ENCODE measurements around the gene SMC5. TPM values are rescaled to one million over a fixed set of nuclear protein-coding genes. Genes with fewer than 3 reads are reported as not detected.

Gene SMC5
- 10 to 100 TPM; 17.2 to 27.4 (median 17.8) TPM for total RNA-seq

GRCh38 chr9:70258692-70259511, at the start of gene SMC5:
TSS of gene SMC5 (plus strand) at chr9:70258978. CDS start at chr9:70259079, 101 bp downstream.
- peak; percentile 97 for DNase-seq (ENCODE audit: extremely low spot score)
- no peak for TF ChIP-seq EP300 (IDR thresholded peaks at IDR 0.05)
- TF ChIP-seq CTCF (IDR thresholded peaks at IDR 0.05) = no peak
- TF ChIP-seq POLR2AphosphoS5 (IDR thresholded peaks at IDR 0.05) = peak; percentile 98 to 99
- peak; percentile 96 for TF ChIP-seq POLR2A (IDR thresholded peaks at IDR 0.05; ENCODE audit: low read depth)
- WGBS = under 1% methylated on average over 47 of the region's 75 CpGs
- Histone ChIP-seq H3K9me3 (no peaks in the 10 kb centered on the region), H3K4me3 (peak within 1 kb of the TSS; percentile 72 to 83 (median 80)), H3K27ac (replicated peaks in 1 of 4) (peak within 1 kb of the TSS; percentile 92 to 94 (median 92)), H3K27me3 (no peaks in the 10 kb centered on the region), H3K36me3 (peaks cover 0 to 8% (median 0%) of the 10 kb centered on the region in 4 donors), H3K4me1 (peaks cover 42 to 71% (median 66%) of the 10 kb centered on the region in 4 donors)
- intact Hi-C loops (cut with DNase I) = loop anchor here (10.0 kb wide), 3 partner anchors 56 to 584 kb away; partner anchors contain the start of gene APBA1

GRCh38 chr9:70217029-70217428, 41.7 kb upstream of the SMC5 start:
- peaks cover 0 to 4% (median 1%) of the 10 kb centered on the region in 4 donors for H3K4me1 ChIP-seq
- H3K27me3 ChIP-seq = no peaks in the 10 kb centered on the region
- no peak for TF ChIP-seq POLR2AphosphoS5 (IDR thresholded peaks at IDR 0.05)
- TF ChIP-seq CTCF (IDR thresholded peaks at IDR 0.05) = no peak
- no peak for TF ChIP-seq POLR2A (IDR thresholded peaks at IDR 0.05; ENCODE audit: low read depth)
- no peak for TF ChIP-seq EP300 (IDR thresholded peaks at IDR 0.05)
- no peak overlapping the region for H3K27ac ChIP-seq (replicated peaks in 1 of 4)
- H3K9me3 ChIP-seq = peaks cover 0 to 9% (median 3%) of the 10 kb centered on the region in 4 donors
- no peak overlapping the region for H3K4me3 ChIP-seq
- DNase-seq (ENCODE audit: extremely low spot score) = no peak
- intact Hi-C loops (cut with DNase I) = no loop called here
- H3K36me3 ChIP-seq = peaks cover 5 to 76% (median 21%) of the 10 kb centered on the region in 4 donors
- 82% methylated on average over 16 of the region's 16 CpGs for WGBS

GRCh38 chr9:70218767-70219166, 40.0 kb upstream of the SMC5 start:
- Histone ChIP-seq H3K36me3 (peaks cover 5 to 74% (median 17%) of the 10 kb centered on the region in 4 donors), H3K27me3 (no peaks in the 10 kb centered on the region), H3K9me3 (no peaks in the 10 kb centered on the region), H3K4me1 (peaks cover 0 to 6% (median 2%) of the 10 kb centered on the region in 4 donors), H3K27ac (replicated peaks in 1 of 4) (no peak overlapping the region), H3K4me3 (no peak overlapping the region)
- TF ChIP-seq POLR2A (IDR thresholded peaks at IDR 0.05; ENCODE audit: low read depth) (no peak), EP300 (IDR thresholded peaks at IDR 0.05) (no peak), POLR2AphosphoS5 (IDR thresholded peaks at IDR 0.05) (no peak), CTCF (IDR thresholded peaks at IDR 0.05) (no peak)
- intact Hi-C loops (cut with DNase I) = no loop called here
- 48% methylated on average over 1 of the region's 1 CpG for WGBS
- DNase-seq (ENCODE audit: extremely low spot score) = no peak

GRCh38 chr9:70220216-70220615, 38.6 kb upstream of the SMC5 start:
- no peak overlapping the region for H3K27ac ChIP-seq (replicated peaks in 1 of 4)
- TF ChIP-seq CTCF (IDR thresholded peaks at IDR 0.05) (no peak), POLR2A (IDR thresholded peaks at IDR 0.05; ENCODE audit: low read depth) (no peak), POLR2AphosphoS5 (IDR thresholded peaks at IDR 0.05) (no peak), EP300 (IDR thresholded peaks at IDR 0.05) (no peak)
- peaks cover 5 to 78% (median 16%) of the 10 kb centered on the region in 4 donors for H3K36me3 ChIP-seq
- WGBS = 92% methylated on average over 2 of the region's 2 CpGs
- no peaks in the 10 kb centered on the region for H3K27me3 ChIP-seq
- H3K4me3 ChIP-seq = no peak overlapping the region
- DNase-seq (ENCODE audit: extremely low spot score) = no peak
- H3K9me3 ChIP-seq = no peaks in the 10 kb centered on the region
- intact Hi-C loops (cut with DNase I) = no loop called here
- H3K4me1 ChIP-seq = peaks cover 0 to 6% (median 0%) of the 10 kb centered on the region in 4 donors

Data from esophagus muscularis mucosa (tissue), 4 donors.